Activated CD4-positive, alpha-beta memory T cell treated with anti-CD3 and anti-CD28 coated beads, Interleukin-2, amount 10 ng/mL, durations not matched to agents 7 days and 5 days (primary cell): ENCODE measurements around the gene AANAT. TPM values are rescaled to one million over a fixed set of nuclear protein-coding genes. Genes with fewer than 3 reads are reported as not detected.
A peak's percentile ranks its signal among the peaks of the same experiment; 100 is the strongest.

Experiments
- CTCF ChIA-PET: fragments of 350-600 bp; sonication (Branson Sonifier 250); formaldehyde crosslinking; loops from one replicate; lab custom pipeline; 2021; ENCODE audit warnings: antibody characterized with exemption, inconsistent platforms; lab: Charles Lee
- POLR2A ChIA-PET: fragments of 350-600 bp; sonication (Branson Sonifier 250); formaldehyde crosslinking; loops from one replicate; lab custom pipeline; 2021; ENCODE audit warnings: antibody characterized with exemption; lab: Charles Lee
- DNase-seq: peaks from one replicate; pipeline ENCODE4 v3.0.0-alpha.2; 2020
- H3K27ac Mint-ChIP-seq: one replicate; pipeline ENCODE4 v1.8.0; 2021; ENCODE audit warnings: mild to moderate bottlenecking, mixed read lengths
- H3K27me3 Mint-ChIP-seq: one replicate; pipeline ENCODE4 v1.8.0; 2021; ENCODE audit warnings: mixed read lengths
- H3K36me3 Mint-ChIP-seq: one replicate; pipeline ENCODE4 v1.8.0; 2021; ENCODE audit warnings: low read depth, mixed read lengths
- H3K4me1 Mint-ChIP-seq: one replicate; pipeline ENCODE4 v1.8.0; 2021; ENCODE audit warnings: mixed read lengths
- H3K4me3 Mint-ChIP-seq: one replicate; pipeline ENCODE4 v1.8.0; 2021; ENCODE audit warnings: mild to moderate bottlenecking, mixed read lengths
- H3K9me3 Mint-ChIP-seq: one replicate; pipeline ENCODE4 v1.8.0; 2021; ENCODE audit warnings: mixed read lengths
- total RNA-seq, 2 experiments: library from RNA; stranded (reverse); gene quantifications; one replicate each; pipeline ENCODE4 v1.2.3, GENCODE V29; 2021

AANAT gene
- total RNA-seq, 2 experiments from 2014 or later = not detected

DNA sequence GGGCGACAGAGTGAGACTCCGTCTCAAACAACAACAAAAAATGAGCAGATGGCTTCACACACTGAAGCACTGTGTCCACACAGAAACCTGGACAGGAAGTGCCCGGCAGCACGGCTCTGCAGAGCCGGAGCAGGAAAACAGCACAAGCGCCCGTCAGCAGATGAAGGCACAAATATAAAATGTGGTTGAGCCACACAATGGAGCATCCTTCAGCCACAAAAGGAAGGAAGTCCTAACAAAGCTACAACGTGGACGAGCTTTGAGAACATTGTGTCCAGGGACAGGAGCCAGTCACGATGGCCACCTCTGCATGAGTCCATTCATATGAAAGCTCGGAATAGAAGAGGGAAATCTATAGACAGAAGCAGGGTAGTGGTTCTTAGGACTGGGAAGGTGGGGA is 18.2 kb downstream of the AANAT start:
- Mint-ChIP-seq H3K27ac (no peak overlapping the region), H3K27me3 (no peaks in the 10 kb centered on the region), H3K9me3 (no peaks in the 10 kb centered on the region), H3K4me1 (peaks cover 15% of the 10 kb centered on the region), H3K4me3 (no peak overlapping the region), H3K36me3 (peaks cover 13% of the 10 kb centered on the region)
- DNase-seq = no peak
- ChIA-PET CTCF (interaction anchor here (0.8 kb wide), 1 partner anchor 21 kb away, joined by 4 read pairs; no protein-coding TSS in a partner anchor), POLR2A (interaction anchor here (0.5 to 1.0 kb wide), 2 partner anchors 11 to 266 kb away, joined by 3 to 4 read pairs; no protein-coding TSS in a partner anchor)

- peaks cover 34% of the 10 kb centered on the region for H3K4me1 Mint-ChIP-seq
- H3K4me3 Mint-ChIP-seq = no peak overlapping the region
- no peaks in the 10 kb centered on the region for H3K9me3 Mint-ChIP-seq
- ChIA-PET POLR2A (no interaction called here), CTCF (interaction anchor here (1.3 kb wide), 1 partner anchor 79 kb away, joined by 3 read pairs; no protein-coding TSS in a partner anchor)
- H3K27me3 Mint-ChIP-seq = no peaks in the 10 kb centered on the region
- H3K36me3 Mint-ChIP-seq = peaks cover 11% of the 10 kb centered on the region
- no peak overlapping the region for H3K27ac Mint-ChIP-seq
- no peak for DNase-seq
These were observed 20.2 kb downstream of the AANAT start for GRCh38 chr17:76487451-76488192.

DNA sequence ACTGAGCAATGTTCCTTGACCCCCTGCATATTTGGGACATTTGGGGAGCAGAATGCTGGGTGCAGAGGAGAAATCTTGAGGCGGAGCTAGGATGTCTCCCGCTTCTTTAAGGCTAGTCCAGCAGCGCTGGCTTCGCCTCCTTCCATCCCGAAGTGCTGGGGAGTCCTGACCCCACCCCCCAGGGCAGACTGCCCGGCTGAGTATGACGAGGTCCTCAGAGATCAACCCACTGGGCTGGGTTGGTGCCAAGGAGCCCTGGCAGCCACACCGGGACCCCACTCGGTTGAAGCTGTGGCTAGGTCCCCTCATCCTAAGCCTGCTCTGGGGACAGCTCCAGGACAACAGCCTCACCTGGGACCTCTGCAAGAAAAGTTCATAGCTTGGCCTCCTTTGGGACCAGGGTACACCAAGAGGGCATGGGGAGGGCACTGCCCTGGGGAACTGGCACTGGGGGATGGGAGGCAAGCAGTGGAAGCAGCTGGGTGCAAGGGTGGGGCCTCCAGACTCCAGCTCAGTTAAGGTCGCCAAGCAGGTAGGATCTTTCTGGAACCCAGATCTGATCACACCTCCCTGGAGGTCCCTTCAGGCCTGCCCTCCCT is 22.8 kb downstream of the AANAT start:
- Mint-ChIP-seq H3K9me3 (no peaks in the 10 kb centered on the region), H3K36me3 (peaks cover 6% of the 10 kb centered on the region), H3K27me3 (no peaks in the 10 kb centered on the region), H3K4me3 (no peak overlapping the region), H3K4me1 (peaks cover 57% of the 10 kb centered on the region), H3K27ac (no peak overlapping the region)
- CTCF ChIA-PET = interaction anchor here (0.6 to 1.5 kb wide), 2 partner anchors 13 to 15 kb away, joined by 3 to 4 read pairs; no protein-coding TSS in a partner anchor
- POLR2A ChIA-PET = interaction anchor here (1.2 to 2.0 kb wide), 3 partner anchors 8 to 12 kb away, joined by 3 to 9 read pairs (median 7); partner anchors contain the start of gene RHBDF2
- no peak for DNase-seq

- H3K27me3 Mint-ChIP-seq = no peaks in the 10 kb centered on the region
- peaks cover 58% of the 10 kb centered on the region for H3K4me1 Mint-ChIP-seq
- peaks cover 6% of the 10 kb centered on the region for H3K36me3 Mint-ChIP-seq
- CTCF ChIA-PET = interaction anchor here (0.6 to 5.2 kb wide), 5 partner anchors 13 to 67 kb away, joined by 3 to 46 read pairs (median 4); partner anchors contain the start of genes RHBDF2 and UBE2O
- H3K9me3 Mint-ChIP-seq = no peaks in the 10 kb centered on the region
- POLR2A ChIA-PET = interaction anchor here (1.8 to 2.8 kb wide), 7 partner anchors 8 to 138 kb away, joined by 5 to 13 read pairs (median 11); partner anchors contain the start of genes AANAT, PRPSAP1, RHBDF2 and UBE2O
- H3K27ac Mint-ChIP-seq = peak overlapping the region; percentile 94
- H3K4me3 Mint-ChIP-seq = peak overlapping the region; percentile 42
- DNase-seq = no peak
These were observed 24.1 kb downstream of the AANAT start for GRCh38 chr17:76491271-76492122.

GRCh38 chr17:76492123-76492988 is 25.0 kb downstream of the AANAT start:
- H3K27me3 Mint-ChIP-seq = no peaks in the 10 kb centered on the region
- CTCF ChIA-PET = interaction anchor here (0.6 to 5.2 kb wide), 11 partner anchors 12 to 132 kb away, joined by 3 to 46 read pairs (median 4); partner anchors contain the start of genes AANAT, RHBDF2 and UBE2O
- H3K4me3 Mint-ChIP-seq = peak overlapping the region; percentile 68
- POLR2A ChIA-PET = interaction anchor here (0.6 to 2.8 kb wide), 13 partner anchors 10 to 347 kb away, joined by 3 to 16 read pairs (median 10); partner anchors contain the start of genes AANAT, PRPSAP1, RHBDF2 and RNF157
- peak overlapping the region; percentile 94 for H3K27ac Mint-ChIP-seq
- no peak for DNase-seq
- H3K9me3 Mint-ChIP-seq = no peaks in the 10 kb centered on the region
- peaks cover 6% of the 10 kb centered on the region for H3K36me3 Mint-ChIP-seq
- H3K4me1 Mint-ChIP-seq = peaks cover 63% of the 10 kb centered on the region

DNA sequence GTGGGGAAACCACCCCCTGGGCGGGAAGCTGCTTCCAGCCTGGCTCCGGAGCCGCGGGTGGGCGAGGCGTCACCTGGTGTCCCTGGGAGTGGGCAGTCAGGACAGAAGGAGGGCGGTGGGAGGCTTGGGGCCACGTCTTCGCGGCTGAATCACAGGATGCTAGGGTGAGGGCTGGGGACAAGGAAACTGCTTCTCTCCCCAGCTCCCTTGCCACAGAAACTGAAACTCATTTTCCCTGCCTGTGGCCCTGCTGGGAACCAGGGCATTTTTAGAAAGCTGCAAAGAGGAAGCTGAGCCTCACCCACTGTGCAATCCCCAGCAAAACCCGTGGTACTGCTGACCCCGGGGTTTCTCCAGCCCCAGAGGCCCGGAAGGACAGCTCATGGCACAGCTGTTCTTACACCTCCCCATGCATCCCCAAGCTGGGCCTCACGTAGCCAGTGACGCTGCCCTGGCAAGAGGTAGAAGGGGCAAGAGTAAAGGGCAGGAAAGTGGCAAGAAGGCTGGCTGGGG is 25.6 kb downstream of the AANAT start:
- POLR2A ChIA-PET = interaction anchor here (0.6 to 2.8 kb wide), 18 partner anchors 9 to 348 kb away, joined by 3 to 16 read pairs (median 4); partner anchors contain the start of genes AANAT, PRPSAP1, RHBDF2 and RNF157
- Mint-ChIP-seq H3K36me3 (no peaks in the 10 kb centered on the region), H3K27ac (peak overlapping the region; percentile 94), H3K9me3 (no peaks in the 10 kb centered on the region), H3K27me3 (no peaks in the 10 kb centered on the region), H3K4me1 (peaks cover 68% of the 10 kb centered on the region), H3K4me3 (peak overlapping the region; percentile 68)
- CTCF ChIA-PET = interaction anchor here (1.2 to 5.2 kb wide), 9 partner anchors 12 to 131 kb away, joined by 3 to 46 read pairs (median 4); partner anchors contain the start of genes AANAT, RHBDF2 and UBE2O
- peak; percentile 67 for DNase-seq

GRCh38 chr17:76493505-76494167 is 26.2 kb downstream of the AANAT start:
- Mint-ChIP-seq H3K4me1 (peaks cover 74% of the 10 kb centered on the region), H3K36me3 (no peaks in the 10 kb centered on the region)

DNA sequence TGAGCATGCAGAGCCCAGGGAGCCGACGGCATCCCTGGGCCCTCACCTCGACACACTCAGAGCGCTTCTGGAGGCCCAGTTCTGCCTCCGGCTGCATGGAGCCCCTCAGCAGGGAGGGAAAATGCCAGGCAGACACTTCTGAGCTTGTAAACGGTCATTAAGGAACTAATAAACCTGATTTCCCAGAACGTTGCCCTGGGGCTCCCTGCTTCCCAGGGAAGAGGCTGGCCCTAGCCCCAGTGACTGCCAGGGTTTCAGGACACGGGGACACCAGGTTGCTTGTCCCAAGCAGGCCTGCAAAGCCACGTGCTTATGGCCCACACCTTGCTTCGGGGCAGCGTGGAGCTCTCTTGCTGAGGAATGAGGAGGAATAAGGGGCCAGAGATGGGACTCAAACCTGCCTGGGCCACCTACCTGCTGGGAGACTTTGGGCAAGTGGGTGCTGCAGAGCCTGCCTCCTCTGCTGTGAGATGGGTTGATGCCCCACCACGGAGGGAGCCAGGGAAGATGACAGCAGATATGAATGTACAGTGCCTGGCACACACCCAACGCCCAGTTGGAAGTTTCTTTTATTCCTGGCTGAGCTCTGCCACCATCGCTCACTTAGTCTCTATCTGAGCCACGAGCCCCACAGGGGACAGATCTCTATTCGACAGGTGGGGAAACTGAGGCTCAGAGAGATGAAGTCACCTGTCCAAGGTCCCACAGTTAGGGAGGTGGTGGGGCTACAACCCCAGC is 28.4 kb downstream of the AANAT start:
- POLR2A ChIA-PET = no interaction called here
- peaks cover 80% of the 10 kb centered on the region for H3K4me1 Mint-ChIP-seq
- no peaks in the 10 kb centered on the region for H3K27me3 Mint-ChIP-seq
- CTCF ChIA-PET = interaction anchor here (5.2 kb wide), 1 partner anchor 9 kb away, joined by 46 read pairs; the partner anchor contains the start of gene RHBDF2
- no peaks in the 10 kb centered on the region for H3K9me3 Mint-ChIP-seq
- no peak overlapping the region for H3K4me3 Mint-ChIP-seq
- peaks cover 3% of the 10 kb centered on the region for H3K36me3 Mint-ChIP-seq
- no peak overlapping the region for H3K27ac Mint-ChIP-seq
- DNase-seq = no peak

More at GRCh38 chr17:76493505-76494167, 26.2 kb downstream of the AANAT start:
- DNase-seq = peak; percentile 64
- H3K27me3 Mint-ChIP-seq = no peaks in the 10 kb centered on the region
- no peaks in the 10 kb centered on the region for H3K9me3 Mint-ChIP-seq
- H3K4me3 Mint-ChIP-seq = peak overlapping the region; percentile 68
- ChIA-PET POLR2A (interaction anchor here (0.6 to 2.8 kb wide), 16 partner anchors 8 to 348 kb away, joined by 3 to 16 read pairs (median 4); partner anchors contain the start of genes AANAT, PRPSAP1, RHBDF2 and UBE2O), CTCF (interaction anchor here (1.2 to 5.2 kb wide), 7 partner anchors 11 to 131 kb away, joined by 3 to 46 read pairs (median 5); partner anchors contain the start of genes AANAT and RHBDF2)
- peak overlapping the region; percentile 94 for H3K27ac Mint-ChIP-seq

- no peak overlapping the region for H3K27ac Mint-ChIP-seq
- H3K4me1 Mint-ChIP-seq = peaks cover 77% of the 10 kb centered on the region
- peaks cover 3% of the 10 kb centered on the region for H3K36me3 Mint-ChIP-seq
- H3K4me3 Mint-ChIP-seq = no peak overlapping the region
- no peaks in the 10 kb centered on the region for H3K27me3 Mint-ChIP-seq
- H3K9me3 Mint-ChIP-seq = no peaks in the 10 kb centered on the region
- no peak for DNase-seq
- ChIA-PET POLR2A (no interaction called here), CTCF (interaction anchor here (5.2 kb wide), 1 partner anchor 8 kb away, joined by 46 read pairs; the partner anchor contains the start of gene RHBDF2)
These were observed 29.1 kb downstream of the AANAT start for GRCh38 chr17:76496464-76496863.

GRCh38 chr17:76497699-76497978 is 30.2 kb downstream of the AANAT start:
- CTCF ChIA-PET = no interaction called here
- Mint-ChIP-seq H3K4me3 (no peak overlapping the region), H3K27ac (no peak overlapping the region), H3K27me3 (no peaks in the 10 kb centered on the region), H3K36me3 (peaks cover 3% of the 10 kb centered on the region), H3K9me3 (no peaks in the 10 kb centered on the region), H3K4me1 (peaks cover 76% of the 10 kb centered on the region)
- no peak for DNase-seq
- POLR2A ChIA-PET = no interaction called here
